HCT116 (cell line): ENCODE results near the gene ABCC10. TPM values are rescaled to one million over a fixed set of nuclear protein-coding genes. Genes with fewer than 3 reads are reported as not detected.

Source experiments
- ATAC-seq: fragments of 200-7000 bp; cut with Tn5 transposase; 2 replicates; pipeline ENCODE4 v1.9.1; 2020; ENCODE audit warnings: mild to moderate bottlenecking, moderate library complexity
- BruUV-seq: library from RNA; stranded (reverse); fragments of 400-500 nt; replicated peaks from 2 replicates; lab custom pipeline; 2021; lab: Mats Ljungman, UMichigan
- CTCF ChIA-PET: fragments of 300-600 bp; sonication (Branson Sonifier 250); formaldehyde crosslinking; loops from one replicate; lab custom pipeline; 2021; ENCODE audit warnings: antibody characterized with exemption; lab: Charles Lee
- POLR2A ChIA-PET: fragments of 300-600, 350-600 bp; sonication (Branson Sonifier 250); formaldehyde crosslinking; loops from one replicate; lab custom pipeline; 2021; ENCODE audit warnings: antibody characterized with exemption; lab: Charles Lee
- RAD21 ChIA-PET, 2 experiments: fragments of 300-600 bp; sonication (Branson Sonifier 250); formaldehyde crosslinking; loops; one replicate each; lab custom pipeline; 2023; ENCODE audit warnings: low total read pairs in 2 of 2; ENCODE audit not compliant: uncharacterized antibody in 2 of 2, unreplicated experiment in 2 of 2, low non-redundant PET in 1 of 2; lab: Charles Lee
- DNase-seq: peaks from one replicate; pipeline ENCODE4 v3.0.0-alpha.2; 2010; ENCODE audit warnings: low read depth, low spot score
- H2AFZ ChIP-seq: fragments of 200-600 bp; shearing (Covaris generic), sonication (generic); 2 replicates; pipeline ENCODE4 v1.6.1; 2017; ENCODE audit warnings: low read depth, mixed run types, mixed read lengths, antibody characterized with exemption, low read length; ENCODE audit not compliant: poor library complexity, severe bottlenecking
- H3K27ac ChIP-seq: 2 replicates; pipeline ENCODE4 v1.5.1; 2012; ENCODE audit warnings: low read depth, low read length
- H3K27me3 ChIP-seq: fragments of 200-600 bp; sonication (generic); 2 replicates; pipeline ENCODE4 v1.6.1; 2016; ENCODE audit warnings: mixed run types, low read length, mixed read lengths; ENCODE audit not compliant: insufficient read depth
- H3K36me3 ChIP-seq, 2 experiments: fragments of 200-500 bp in 1 of 2; fragments of 200-600 bp in 1 of 2; sonication (Bioruptor generic) in 1 of 2; sonication (generic) in 1 of 2; 2 replicates each; pipeline versions ENCODE4 v1.5.1 to v1.6.1; 2014 to 2016; ENCODE audit warnings: low read length in 2 of 2, inconsistent platforms in 1 of 2, mixed read lengths in 1 of 2, mixed run types in 1 of 2; ENCODE audit not compliant: insufficient read depth in 2 of 2, control insufficient read depth in 1 of 2
- H3K4me1 ChIP-seq, 2 experiments: fragments of 200-600 bp in 1 of 2; sonication (generic) in 1 of 2; 2 replicates each; pipeline versions ENCODE4 v1.5.1 to v1.6.1; 2012 to 2017; ENCODE audit warnings: low read length in 2 of 2, inconsistent platforms in 1 of 2, mild to moderate bottlenecking in 1 of 2, mixed read lengths in 1 of 2, mixed run types in 1 of 2, moderate library complexity in 1 of 2; ENCODE audit not compliant: insufficient read depth in 2 of 2, control insufficient read depth in 1 of 2
- H3K4me2 ChIP-seq: fragments of 200-600 bp; sonication (generic); 2 replicates; pipeline ENCODE4 v1.6.1; 2017; ENCODE audit warnings: mixed run types, low read length, mixed read lengths
- H3K4me3 ChIP-seq, 2 experiments: fragments of 200-600 bp in 1 of 2; sonication (generic) in 1 of 2; replicated peaks in 1 of 2; 2 replicates each; pipeline ENCODE4 v1.5.1; 2011 to 2016; ENCODE audit warnings: low read length in 2 of 2, control low read depth in 1 of 2, low read depth in 1 of 2, mild to moderate bottlenecking in 1 of 2, mixed read lengths in 1 of 2, mixed run types in 1 of 2
- H3K79me2 ChIP-seq: fragments of 200-600 bp; sonication (generic); 2 replicates; pipeline ENCODE4 v1.6.1; 2017; ENCODE audit warnings: mild to moderate bottlenecking, mixed run types, low read length, moderate library complexity, mixed read lengths; ENCODE audit not compliant: insufficient read depth
- H3K9ac ChIP-seq: fragments of 200-600 bp; sonication (generic); 2 replicates; pipeline ENCODE4 v1.6.1; 2016; ENCODE audit warnings: low read length, mixed read lengths
- H3K9me2 ChIP-seq: fragments of 200-600 bp; sonication (generic), shearing (Covaris generic); 2 replicates; pipeline ENCODE4 v1.6.1; 2017; ENCODE audit warnings: mixed run types, mild to moderate bottlenecking, moderate library complexity; ENCODE audit not compliant: insufficient read depth
- H3K9me3 ChIP-seq, 2 experiments: fragments of 200-500 bp in 1 of 2; fragments of 200-600 bp in 1 of 2; sonication (Bioruptor generic) in 1 of 2; sonication (generic) in 1 of 2; 2 replicates each; pipeline ENCODE4 v1.6.1; 2014 to 2017; ENCODE audit warnings: low read length in 2 of 2, mixed read lengths in 2 of 2, inconsistent platforms in 1 of 2, low read depth in 1 of 2, mild to moderate bottlenecking in 1 of 2, mixed run types in 1 of 2, moderate library complexity in 1 of 2; ENCODE audit not compliant: control insufficient read depth in 1 of 2, insufficient read depth in 1 of 2
- H4K20me1 ChIP-seq: fragments of 200-600 bp; sonication (generic), shearing (Covaris generic); 2 replicates; pipeline ENCODE4 v1.6.1; 2017; ENCODE audit warnings: mixed run types, mild to moderate bottlenecking, moderate library complexity; ENCODE audit not compliant: insufficient read depth
- EGR1 ChIP-seq: IDR thresholded peaks from 2 replicates; pipeline ENCODE4 v1.6.1; 2012; ENCODE audit warnings: low read depth
- ELF1 ChIP-seq: IDR thresholded peaks from 2 replicates; pipeline ENCODE4 v1.6.1; 2012; ENCODE audit warnings: low read depth, borderline replicate concordance
- EZH2 ChIP-seq: fragments of 200-600 bp; sonication (generic); IDR thresholded peaks from 2 replicates; pipeline ENCODE4 v1.6.1; 2017; ENCODE audit warnings: antibody characterized with exemption, mixed run types
- EZH2phosphoT487 ChIP-seq: fragments of 200-600 bp; IDR thresholded peaks from 2 replicates; pipeline ENCODE4 v1.6.1; 2018; ENCODE audit warnings: antibody characterized with exemption, borderline replicate concordance
- FOSL1 ChIP-seq: IDR thresholded peaks from 2 replicates; pipeline ENCODE4 v1.6.1; 2012; ENCODE audit warnings: low read depth
- JUND ChIP-seq: IDR thresholded peaks from 2 replicates; pipeline ENCODE4 v1.6.1; 2012
- POLR2A ChIP-seq: IDR thresholded peaks from 2 replicates; pipeline ENCODE4 v1.7.0; 2011; ENCODE audit warnings: borderline replicate concordance; ENCODE audit not compliant: insufficient read depth, insufficient read length; ENCODE audit errors: extremely low read depth
- POLR2AphosphoS5 ChIP-seq: IDR thresholded peaks from 2 replicates; pipeline ENCODE4 v1.6.1; 2011; ENCODE audit warnings: mild to moderate bottlenecking, low read depth, low read length, moderate library complexity
- RAD21 ChIP-seq: IDR thresholded peaks from 2 replicates; pipeline ENCODE4 v1.6.1; 2012; ENCODE audit warnings: low read depth, mild to moderate bottlenecking
- SIN3A ChIP-seq: IDR thresholded peaks from 2 replicates; pipeline ENCODE4 v1.6.1; 2012; ENCODE audit warnings: low read depth
- SP1 ChIP-seq: IDR thresholded peaks from 2 replicates; pipeline ENCODE4 v1.6.1; 2012; ENCODE audit warnings: low read depth
- SRF ChIP-seq: IDR thresholded peaks from 2 replicates; pipeline ENCODE4 v1.6.1; 2012; ENCODE audit warnings: low read depth
- TCF7L2 ChIP-seq: IDR thresholded peaks from 2 replicates; pipeline ENCODE4 v1.7.0; 2011; ENCODE audit warnings: borderline replicate concordance, inconsistent platforms; ENCODE audit not compliant: insufficient read depth, insufficient read length; ENCODE audit errors: extremely low read depth
- YY1 ChIP-seq: IDR thresholded peaks from 2 replicates; pipeline ENCODE4 v1.6.1; 2011; ENCODE audit warnings: low read length, low read depth, moderate library complexity, mild to moderate bottlenecking; ENCODE audit not compliant: insufficient replicate concordance; ENCODE audit errors: extremely low read depth
- ZFX ChIP-seq: fragments of 450-650 bp; IDR thresholded peaks from 2 replicates; pipeline ENCODE4 v1.6.1; 2017
- ZNF274 ChIP-seq: fragments of 200-500 bp; sonication (Bioruptor generic); IDR thresholded peaks from 2 replicates; pipeline ENCODE4 v1.6.1; 2014; ENCODE audit warnings: mild to moderate bottlenecking, low read depth, low read length, inconsistent platforms
- intact Hi-C: fragments of 100-400 bp; cut with micrococcal nuclease; formaldehyde crosslinking; loops from 2 replicates; pipeline ENCODE4 v1.10.0; 2022
- total RNA-seq: library from RNA; stranded (reverse); gene quantifications from one replicate; pipeline ENCODE4 v1.2.1, GENCODE V29; 2021; ENCODE audit not compliant: unreplicated experiment
- TF ChIP-seq, protein P1 (sequence below): IDR thresholded peaks from 2 replicates; pipeline ENCODE4 v1.6.1; 2011; ENCODE audit warnings: mild to moderate bottlenecking, low read length, moderate library complexity; ENCODE audit not compliant: insufficient replicate concordance; ENCODE audit errors: extremely low read depth
- TF ChIP-seq, protein P2 (sequence below): IDR thresholded peaks from 2 replicates; pipeline ENCODE4 v1.6.1; 2012; ENCODE audit warnings: low read depth
- TF ChIP-seq, protein P3 (sequence below), 3 experiments: fragments of 200-600 bp in 1 of 3; sonication (generic) in 1 of 3; IDR thresholded peaks in 2 of 3; conservative IDR thresholded peaks in 1 of 3; 2 replicates each; pipeline ENCODE4 v1.5.1; 2012 to 2017; ENCODE audit warnings: low read depth in 2 of 3, low read length in 2 of 3, antibody characterized with exemption in 1 of 3, borderline replicate concordance in 1 of 3, control low read depth in 1 of 3, mild to moderate bottlenecking in 1 of 3, mixed read lengths in 1 of 3, mixed run types in 1 of 3, moderate library complexity in 1 of 3; ENCODE audit not compliant: insufficient read depth in 1 of 3
- TF ChIP-seq, protein P4 (sequence below): IDR thresholded peaks from 2 replicates; pipeline ENCODE4 v1.6.1; 2012

Gene ABCC10
- total RNA-seq, 1 experiment from 2014 or later, result 29.9 TPM

DNA sequence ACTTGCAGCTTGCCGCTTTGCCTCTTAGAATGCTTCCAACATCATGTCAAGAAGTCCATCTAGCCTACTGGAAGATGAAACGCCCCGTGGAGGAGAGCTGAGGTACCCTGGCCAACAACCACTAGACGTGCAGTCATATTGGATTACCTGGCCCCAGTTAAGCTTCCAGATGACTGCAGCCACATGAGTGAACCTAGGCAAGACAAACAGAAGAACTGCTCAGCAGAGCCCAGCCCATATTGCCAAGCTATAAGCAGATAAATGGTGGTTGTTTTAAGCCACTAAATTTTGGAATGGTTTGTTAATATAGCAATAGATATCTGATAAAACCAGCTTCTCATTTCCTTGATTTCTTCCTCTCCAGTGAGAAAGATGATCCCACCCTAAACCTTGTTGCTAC lies 32.7 kb downstream of the ABCC10 start:
- Histone ChIP-seq H4K20me1 (no peaks in the 10 kb centered on the region), H3K4me3 (no peak overlapping the region), H3K4me1 (peaks cover 8 to 31% of the 10 kb centered on the region in 2 experiments; a peak in 3 of 4 replicates), H3K27me3 (no peaks in the 10 kb centered on the region), H3K27ac (no peak overlapping the region), H3K9me3 (no peaks in the 10 kb centered on the region), H2AFZ (no peak overlapping the region), H3K36me3 (no peaks in the 10 kb centered on the region), H3K9me2 (no peaks in the 10 kb centered on the region), H3K79me2 (no peaks in the 10 kb centered on the region), H3K9ac (no peak overlapping the region), H3K4me2 (no peak overlapping the region)
- no TSS peak for BruUV-seq
- TF ChIP-seq POLR2A (no peak), POLR2AphosphoS5 (no peak), SRF (no peak), SP1 (no peak), ZFX (no peak), YY1 (no peak), ELF1 (no peak), ZNF274 (no peak), EZH2 (no peak), JUND (no peak), TCF7L2 (no peak), EZH2phosphoT487 (no peak), EGR1 (no peak), RAD21 (no peak), FOSL1 (no peak), SIN3A (no peak)
- TF ChIP-seq, protein P1, sequence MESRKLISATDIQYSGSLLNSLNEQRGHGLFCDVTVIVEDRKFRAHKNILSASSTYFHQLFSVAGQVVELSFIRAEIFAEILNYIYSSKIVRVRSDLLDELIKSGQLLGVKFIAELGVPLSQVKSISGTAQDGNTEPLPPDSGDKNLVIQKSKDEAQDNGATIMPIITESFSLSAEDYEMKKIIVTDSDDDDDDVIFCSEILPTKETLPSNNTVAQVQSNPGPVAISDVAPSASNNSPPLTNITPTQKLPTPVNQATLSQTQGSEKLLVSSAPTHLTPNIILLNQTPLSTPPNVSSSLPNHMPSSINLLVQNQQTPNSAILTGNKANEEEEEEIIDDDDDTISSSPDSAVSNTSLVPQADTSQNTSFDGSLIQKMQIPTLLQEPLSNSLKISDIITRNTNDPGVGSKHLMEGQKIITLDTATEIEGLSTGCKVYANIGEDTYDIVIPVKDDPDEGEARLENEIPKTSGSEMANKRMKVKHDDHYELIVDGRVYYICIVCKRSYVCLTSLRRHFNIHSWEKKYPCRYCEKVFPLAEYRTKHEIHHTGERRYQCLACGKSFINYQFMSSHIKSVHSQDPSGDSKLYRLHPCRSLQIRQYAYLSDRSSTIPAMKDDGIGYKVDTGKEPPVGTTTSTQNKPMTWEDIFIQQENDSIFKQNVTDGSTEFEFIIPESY, result no peak
- TF ChIP-seq, protein P2, sequence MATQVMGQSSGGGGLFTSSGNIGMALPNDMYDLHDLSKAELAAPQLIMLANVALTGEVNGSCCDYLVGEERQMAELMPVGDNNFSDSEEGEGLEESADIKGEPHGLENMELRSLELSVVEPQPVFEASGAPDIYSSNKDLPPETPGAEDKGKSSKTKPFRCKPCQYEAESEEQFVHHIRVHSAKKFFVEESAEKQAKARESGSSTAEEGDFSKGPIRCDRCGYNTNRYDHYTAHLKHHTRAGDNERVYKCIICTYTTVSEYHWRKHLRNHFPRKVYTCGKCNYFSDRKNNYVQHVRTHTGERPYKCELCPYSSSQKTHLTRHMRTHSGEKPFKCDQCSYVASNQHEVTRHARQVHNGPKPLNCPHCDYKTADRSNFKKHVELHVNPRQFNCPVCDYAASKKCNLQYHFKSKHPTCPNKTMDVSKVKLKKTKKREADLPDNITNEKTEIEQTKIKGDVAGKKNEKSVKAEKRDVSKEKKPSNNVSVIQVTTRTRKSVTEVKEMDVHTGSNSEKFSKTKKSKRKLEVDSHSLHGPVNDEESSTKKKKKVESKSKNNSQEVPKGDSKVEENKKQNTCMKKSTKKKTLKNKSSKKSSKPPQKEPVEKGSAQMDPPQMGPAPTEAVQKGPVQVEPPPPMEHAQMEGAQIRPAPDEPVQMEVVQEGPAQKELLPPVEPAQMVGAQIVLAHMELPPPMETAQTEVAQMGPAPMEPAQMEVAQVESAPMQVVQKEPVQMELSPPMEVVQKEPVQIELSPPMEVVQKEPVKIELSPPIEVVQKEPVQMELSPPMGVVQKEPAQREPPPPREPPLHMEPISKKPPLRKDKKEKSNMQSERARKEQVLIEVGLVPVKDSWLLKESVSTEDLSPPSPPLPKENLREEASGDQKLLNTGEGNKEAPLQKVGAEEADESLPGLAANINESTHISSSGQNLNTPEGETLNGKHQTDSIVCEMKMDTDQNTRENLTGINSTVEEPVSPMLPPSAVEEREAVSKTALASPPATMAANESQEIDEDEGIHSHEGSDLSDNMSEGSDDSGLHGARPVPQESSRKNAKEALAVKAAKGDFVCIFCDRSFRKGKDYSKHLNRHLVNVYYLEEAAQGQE, result no peak
- TF ChIP-seq, protein P3, sequence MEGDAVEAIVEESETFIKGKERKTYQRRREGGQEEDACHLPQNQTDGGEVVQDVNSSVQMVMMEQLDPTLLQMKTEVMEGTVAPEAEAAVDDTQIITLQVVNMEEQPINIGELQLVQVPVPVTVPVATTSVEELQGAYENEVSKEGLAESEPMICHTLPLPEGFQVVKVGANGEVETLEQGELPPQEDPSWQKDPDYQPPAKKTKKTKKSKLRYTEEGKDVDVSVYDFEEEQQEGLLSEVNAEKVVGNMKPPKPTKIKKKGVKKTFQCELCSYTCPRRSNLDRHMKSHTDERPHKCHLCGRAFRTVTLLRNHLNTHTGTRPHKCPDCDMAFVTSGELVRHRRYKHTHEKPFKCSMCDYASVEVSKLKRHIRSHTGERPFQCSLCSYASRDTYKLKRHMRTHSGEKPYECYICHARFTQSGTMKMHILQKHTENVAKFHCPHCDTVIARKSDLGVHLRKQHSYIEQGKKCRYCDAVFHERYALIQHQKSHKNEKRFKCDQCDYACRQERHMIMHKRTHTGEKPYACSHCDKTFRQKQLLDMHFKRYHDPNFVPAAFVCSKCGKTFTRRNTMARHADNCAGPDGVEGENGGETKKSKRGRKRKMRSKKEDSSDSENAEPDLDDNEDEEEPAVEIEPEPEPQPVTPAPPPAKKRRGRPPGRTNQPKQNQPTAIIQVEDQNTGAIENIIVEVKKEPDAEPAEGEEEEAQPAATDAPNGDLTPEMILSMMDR (IDR thresholded peaks at IDR 0.05 in 2 of 3, conservative IDR thresholded peaks at IDR 0.05 in 1 of 3; ENCODE audit: borderline replicate concordance in 1 of 3, insufficient read depth in 1 of 3, low read depth in 2 of 3, low read length in 2 of 3), result no peak
- TF ChIP-seq, protein P4, sequence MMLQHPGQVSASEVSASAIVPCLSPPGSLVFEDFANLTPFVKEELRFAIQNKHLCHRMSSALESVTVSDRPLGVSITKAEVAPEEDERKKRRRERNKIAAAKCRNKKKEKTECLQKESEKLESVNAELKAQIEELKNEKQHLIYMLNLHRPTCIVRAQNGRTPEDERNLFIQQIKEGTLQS, result no peak
- intact Hi-C loops, result no loop called here
- DNase-seq (no peak), ATAC-seq (no peak)
- ChIA-PET CTCF (interaction anchor here (0.9 kb wide), 1 partner anchor 37 kb away, joined by 3 read pairs; no protein-coding TSS in a partner anchor), POLR2A (no interaction called here), RAD21 (no interaction called here)
